Left renal cortex interstitium (tissue), 4 donors: ENCODE measurements around the gene ACO2. TPM values are rescaled to one million over a fixed set of nuclear protein-coding genes. Genes with fewer than 3 reads are reported as not detected.
A peak's percentile ranks its signal among the peaks of the same experiment; 100 is the strongest.
"Not testable (repeated sequence)": the region's sequence is repeated elsewhere in the genome, so short reads cannot be mapped to it uniquely, and the experiment has no call there.

Source experiments
- DNase-seq, 4 donors: peaks; one replicate each; pipeline ENCODE4 v3.0.0-alpha.2; 2013; ENCODE audit warnings: low read depth in 4 of 4, low spot score in 2 of 4, missing footprints in 1 of 4
- polyA plus RNA-seq, 4 donors: library from polyadenylated mRNA; unstranded; fragments of 120-200 nt; gene quantifications; one replicate each; pipeline ENCODE4 v1.2.1, GENCODE V29; 2013; ENCODE audit not compliant: insufficient read length in 4 of 4

Gene ACO2
- polyA plus RNA-seq, 4 donors, result 127 to 158 (median 136) TPM

GRCh38 chr22:41447435-41448188, 21.3 kb upstream of the ACO2 start:
- DNase-seq, result peak in 2 of 4 donors; percentile 47 to 62

GRCh38 chr22:41448189-41448808, 20.6 kb upstream of the ACO2 start:
- peak; percentile 95 to 100 (median 98) for DNase-seq

- no peak for DNase-seq
Measured at GRCh38 chr22:41458161-41458728, 10.7 kb upstream of the ACO2 start.

- no peak for DNase-seq
Measured at GRCh38 chr22:41459431-41459830, 9.5 kb upstream of the ACO2 start.

GRCh38 chr22:41460071-41460470, 8.8 kb upstream of the ACO2 start:
- not testable (repeated sequence) for DNase-seq

- no peak for DNase-seq
Measured at GRCh38 chr22:41461901-41462300, 7.0 kb upstream of the ACO2 start.

- no peak for DNase-seq
Measured at GRCh38 chr22:41469218-41469851, 418 bp downstream of the ACO2 start.

- no peak for DNase-seq
Measured at GRCh38 chr22:41470886-41471285, 2.0 kb downstream of the ACO2 start.

GRCh38 chr22:41471568-41471967, 2.7 kb downstream of the ACO2 start:
- no peak for DNase-seq

GRCh38 chr22:41474872-41475451, 6.0 kb downstream of the ACO2 start:
- DNase-seq, result no peak

- no peak for DNase-seq
Measured at GRCh38 chr22:41478473-41478872, 9.6 kb downstream of the ACO2 start.

- DNase-seq, result no peak
Measured at GRCh38 chr22:41478891-41479521, 10.1 kb downstream of the ACO2 start.

- DNase-seq, result no peak
Measured at GRCh38 chr22:41479671-41480396, 10.9 kb downstream of the ACO2 start.

- no peak for DNase-seq
Measured at GRCh38 chr22:41480397-41480735, 11.4 kb downstream of the ACO2 start.

- no peak for DNase-seq
Measured at GRCh38 chr22:41481131-41481830, 12.4 kb downstream of the ACO2 start.

GRCh38 chr22:41481925-41482318, 13.0 kb downstream of the ACO2 start:
- DNase-seq, result no peak

- DNase-seq, result no peak
Measured at GRCh38 chr22:41482319-41482935, 13.5 kb downstream of the ACO2 start.

- no peak for DNase-seq
Measured at GRCh38 chr22:41485033-41485432, 16.1 kb downstream of the ACO2 start.
